Neural cell (in vitro differentiated cells): ENCODE data around the gene PRTG. TPM values are rescaled to one million over a fixed set of nuclear protein-coding genes. Genes with fewer than 3 reads are reported as not detected.
"Not testable (repeated sequence)": the region's sequence is repeated elsewhere in the genome, so short reads cannot be mapped to it uniquely, and the experiment has no call there.

ENCODE experiments used
- H2AFZ ChIP-seq: fragments of 200-600, 300-800 bp; sonication (generic), shearing (Covaris generic); 2 replicates; pipeline ENCODE4 v1.6.0; 2014; ENCODE audit warnings: low read depth, mild to moderate bottlenecking, antibody characterized with exemption, low read length, moderate library complexity
- H3F3A ChIP-seq: fragments of 200-600 bp; shearing (Covaris generic); 2 replicates; pipeline ENCODE4 v1.6.1; 2016; ENCODE audit warnings: mild to moderate bottlenecking, moderate library complexity, mixed read lengths, antibody characterized with exemption, low read length; ENCODE audit not compliant: insufficient read depth, poor library complexity, severe bottlenecking
- H3K27ac ChIP-seq: fragments of 200-600, 300-800 bp; sonication (generic), shearing (Covaris generic); 2 replicates; pipeline ENCODE4 v1.5.1; 2014; ENCODE audit warnings: mild to moderate bottlenecking, low read length, moderate library complexity
- H3K27me3 ChIP-seq: fragments of 300-800, 200-600 bp; sonication (generic), shearing (Covaris generic); 2 replicates; pipeline ENCODE4 v1.6.0; 2014; ENCODE audit warnings: mild to moderate bottlenecking, low read depth, low read length, moderate library complexity; ENCODE audit not compliant: insufficient read depth
- H3K36me3 ChIP-seq: fragments of 300-800, 200-600 bp; sonication (generic), shearing (Covaris generic); 2 replicates; pipeline ENCODE4 v1.5.1; 2014; ENCODE audit warnings: mild to moderate bottlenecking, antibody characterized with exemption, low read length, moderate library complexity; ENCODE audit not compliant: insufficient read depth
- H3K4me2 ChIP-seq: fragments of 300-800, 200-600 bp; sonication (generic), shearing (Covaris generic); 2 replicates; pipeline ENCODE4 v1.6.0; 2014; ENCODE audit warnings: mild to moderate bottlenecking, low read length
- H3K4me3 ChIP-seq: fragments of 300-800, 200-600 bp; sonication (generic), shearing (Covaris generic); 2 replicates; pipeline ENCODE4 v1.5.1; 2014; ENCODE audit warnings: mild to moderate bottlenecking, low read length, moderate library complexity
- H3K79me2 ChIP-seq: fragments of 200-600 bp; shearing (Covaris generic); replicated peaks from 2 replicates; pipeline ENCODE4 v1.6.0; 2014; ENCODE audit warnings: mild to moderate bottlenecking, low read length, moderate library complexity; ENCODE audit not compliant: insufficient read depth
- H3K9ac ChIP-seq: fragments of 300-800, 200-600 bp; sonication (generic), shearing (Covaris generic); 2 replicates; pipeline ENCODE4 v1.6.1; 2016; ENCODE audit warnings: mild to moderate bottlenecking, low read length, mixed read lengths
- H3K9me2 ChIP-seq: fragments of 200-600 bp; shearing (Covaris generic); 2 replicates; pipeline ENCODE4 v1.6.1; 2016; ENCODE audit warnings: mild to moderate bottlenecking, low read length, mixed read lengths; ENCODE audit not compliant: insufficient read depth
- H3K9me3 ChIP-seq: fragments of 200-600, 300-800 bp; sonication (generic), shearing (Covaris generic); 2 replicates; pipeline ENCODE4 v1.6.1; 2016; ENCODE audit warnings: mild to moderate bottlenecking, mixed run types, low read length, moderate library complexity, mixed read lengths
- H4K20me1 ChIP-seq: fragments of 200-600 bp; shearing (Covaris generic); 2 replicates; pipeline ENCODE4 v1.6.1; 2016; ENCODE audit warnings: mild to moderate bottlenecking, mixed run types; ENCODE audit not compliant: insufficient read depth
- CTCF ChIP-seq: fragments of 450-650 bp; IDR thresholded peaks from 2 replicates; pipeline ENCODE4 v1.5.1; 2014; ENCODE audit warnings: antibody characterized with exemption, mild to moderate bottlenecking, moderate library complexity; ENCODE audit not compliant: poor library complexity, severe bottlenecking
- EP300 ChIP-seq: fragments of 450-650 bp; conservative IDR thresholded peaks from 2 replicates; pipeline ENCODE4 v1.6.1; 2014; ENCODE audit warnings: antibody characterized with exemption, mild to moderate bottlenecking, moderate library complexity; ENCODE audit not compliant: poor library complexity, severe bottlenecking
- EZH2 ChIP-seq: fragments of 200-600, 300-800 bp; shearing (Covaris generic), sonication (generic); IDR thresholded peaks from 2 replicates; pipeline ENCODE4 v1.6.1; 2014; ENCODE audit warnings: antibody characterized with exemption, low read length, borderline replicate concordance, mild to moderate bottlenecking; ENCODE audit not compliant: insufficient read depth, poor library complexity, severe bottlenecking
- MXI1 ChIP-seq: fragments of 450-650 bp; conservative IDR thresholded peaks from 2 replicates; pipeline ENCODE4 v1.6.1; 2014; ENCODE audit warnings: antibody characterized with exemption, mild to moderate bottlenecking; ENCODE audit not compliant: poor library complexity, severe bottlenecking
- POLR2AphosphoS5 ChIP-seq: IDR thresholded peaks from 2 replicates; pipeline ENCODE4 v1.6.1; 2012
- RAD21 ChIP-seq: fragments of 450-650 bp; conservative IDR thresholded peaks from 2 replicates; pipeline ENCODE4 v1.6.1; 2014; ENCODE audit warnings: antibody characterized with exemption, mild to moderate bottlenecking, moderate library complexity
- REST ChIP-seq: IDR thresholded peaks from 2 replicates; pipeline ENCODE4 v1.6.1; 2012; ENCODE audit warnings: borderline replicate concordance
- SMC3 ChIP-seq: fragments of 450-650 bp; conservative IDR thresholded peaks from 2 replicates; pipeline ENCODE4 v1.6.1; 2014; ENCODE audit warnings: antibody characterized with exemption, mild to moderate bottlenecking, moderate library complexity; ENCODE audit not compliant: poor library complexity
- TAF1 ChIP-seq: IDR thresholded peaks from 2 replicates; pipeline ENCODE4 v1.6.1; 2012; ENCODE audit warnings: low read depth
- polyA plus RNA-seq: library from polyadenylated mRNA; depleted of rRNA; stranded (reverse); fragments of >200 nt; gene quantifications from 2 replicates; pipeline ENCODE4 v1.2.3, GENCODE V29; 2014

Gene PRTG
- polyA plus RNA-seq, 1 donor from 2014 or later, result 3.8 TPM

- Histone ChIP-seq H3K9ac (no peak overlapping the region), H3K79me2 (no peaks in the 10 kb centered on the region), H3K27ac (no peak overlapping the region), H3K27me3 (no peaks in the 10 kb centered on the region), H3K4me2 (no peak overlapping the region), H3K9me2 (no peaks in the 10 kb centered on the region), H3K36me3 (no peaks in the 10 kb centered on the region), H3F3A (no peaks in the 10 kb centered on the region), H3K9me3 (no peaks in the 10 kb centered on the region), H3K4me3 (no peak overlapping the region), H2AFZ (no peak overlapping the region), H4K20me1 (no peaks in the 10 kb centered on the region)
- TF ChIP-seq TAF1 (no peak), EZH2 (no peak), RAD21 (no peak), MXI1 (no peak)
These were observed 143.5 kb downstream of the PRTG start for GRCh38 chr15:55599439-55599838.

- not testable (repeated sequence) for H3K27me3 ChIP-seq, H2AFZ ChIP-seq, H4K20me1 ChIP-seq, H3K79me2 ChIP-seq, H3K4me3 ChIP-seq, H3F3A ChIP-seq, H3K9me2 ChIP-seq, H3K4me2 ChIP-seq, H3K27ac ChIP-seq, H3K9me3 ChIP-seq, H3K36me3 ChIP-seq, H3K9ac ChIP-seq
These were observed 149.9 kb downstream of the PRTG start for GRCh38 chr15:55593019-55593418.

- H3K36me3 ChIP-seq, result no peaks in the 10 kb centered on the region
- no peak overlapping the region for H3K27ac ChIP-seq
- H4K20me1 ChIP-seq, result no peaks in the 10 kb centered on the region
- no peak for TF ChIP-seq MXI1
- TF ChIP-seq TAF1, result no peak
- no peak for TF ChIP-seq SMC3
- no peak for TF ChIP-seq POLR2AphosphoS5
- no peak for TF ChIP-seq REST
- TF ChIP-seq RAD21, result no peak
- TF ChIP-seq CTCF, result no peak
- TF ChIP-seq EZH2, result no peak
- no peak for TF ChIP-seq EP300
- H3K9me3 ChIP-seq, result no peaks in the 10 kb centered on the region
- H3K4me2 ChIP-seq, result no peak overlapping the region
- no peak overlapping the region for H2AFZ ChIP-seq
- H3K9ac ChIP-seq, result no peak overlapping the region
- H3F3A ChIP-seq, result no peaks in the 10 kb centered on the region
- peaks cover 13% of the 10 kb centered on the region for H3K79me2 ChIP-seq
- H3K9me2 ChIP-seq, result no peaks in the 10 kb centered on the region
- no peak overlapping the region for H3K4me3 ChIP-seq
- H3K27me3 ChIP-seq, result no peaks in the 10 kb centered on the region
These were observed 152.2 kb downstream of the PRTG start for GRCh38 chr15:55590788-55591187.
